OCI-LY1 (cell line): ENCODE data around the gene GALNT18.

ENCODE experiments used
- H2AFZ ChIP-seq: fragments of 200-600 bp; sonication (generic), shearing (Covaris generic); 2 replicates; pipeline ENCODE4 v1.6.0; 2014; ENCODE audit warnings: antibody characterized with exemption, mild to moderate bottlenecking, low read length
- H3F3A ChIP-seq: fragments of 200-600 bp; sonication (generic), shearing (Covaris generic); 2 replicates; pipeline ENCODE4 v1.6.0; 2014; ENCODE audit warnings: mild to moderate bottlenecking, antibody characterized with exemption, low read length, moderate library complexity; ENCODE audit not compliant: insufficient read depth
- H3K27ac ChIP-seq: fragments of 200-600 bp; sonication (generic); 2 replicates; pipeline ENCODE4 v1.5.1; 2014; ENCODE audit warnings: low read length, mixed run types, mild to moderate bottlenecking, low read depth; ENCODE audit not compliant: poor library complexity, severe bottlenecking
- H3K27me3 ChIP-seq: fragments of 200-600 bp; sonication (generic); 2 replicates; pipeline ENCODE4 v1.6.0; 2014; ENCODE audit warnings: antibody characterized with exemption, mild to moderate bottlenecking, low read length, moderate library complexity; ENCODE audit not compliant: insufficient read depth
- H3K36me3 ChIP-seq: fragments of 200-600 bp; sonication (generic); 2 replicates; pipeline ENCODE4 v1.6.1; 2014; ENCODE audit warnings: mild to moderate bottlenecking, antibody characterized with exemption, low read length, moderate library complexity, mixed read lengths; ENCODE audit not compliant: insufficient read depth
- H3K4me1 ChIP-seq: fragments of 200-600 bp; sonication (generic); 2 replicates; pipeline ENCODE4 v1.5.1; 2014; ENCODE audit warnings: mild to moderate bottlenecking, low read length, moderate library complexity; ENCODE audit not compliant: insufficient read depth, severe bottlenecking
- H3K4me2 ChIP-seq: fragments of 200-600 bp; sonication (generic), shearing (Covaris generic); 2 replicates; pipeline ENCODE4 v1.6.1; 2014; ENCODE audit warnings: low read length
- H3K4me3 ChIP-seq: fragments of 200-600 bp; sonication (generic); 2 replicates; pipeline ENCODE4 v1.5.1; 2014; ENCODE audit warnings: low read length, low read depth, mild to moderate bottlenecking, mixed read lengths; ENCODE audit not compliant: poor library complexity, severe bottlenecking
- H3K79me2 ChIP-seq: fragments of 200-600 bp; shearing (Covaris generic); 2 replicates; pipeline ENCODE4 v1.6.1; 2016; ENCODE audit warnings: mixed run types, low read length, mixed read lengths; ENCODE audit not compliant: insufficient read depth
- H3K9ac ChIP-seq: fragments of 200-600 bp; sonication (generic), shearing (Covaris generic); 2 replicates; pipeline ENCODE4 v1.6.1; 2014; ENCODE audit warnings: mild to moderate bottlenecking, low read length, mixed read lengths
- H3K9me2 ChIP-seq: fragments of 200-600 bp; sonication (generic), shearing (Covaris generic); 2 replicates; pipeline ENCODE4 v1.6.1; 2014; ENCODE audit warnings: low read depth, mild to moderate bottlenecking, low read length, mixed read lengths
- H3K9me3 ChIP-seq: fragments of 200-600 bp; shearing (Covaris generic); 2 replicates; pipeline ENCODE4 v1.6.1; 2014; ENCODE audit warnings: low read length, mixed read lengths
- H4K20me1 ChIP-seq: fragments of 200-600 bp; sonication (generic), shearing (Covaris generic); 2 replicates; pipeline ENCODE4 v1.6.0; 2016; ENCODE audit warnings: mild to moderate bottlenecking, low read length; ENCODE audit not compliant: insufficient read depth
- EZH2 ChIP-seq: fragments of 200-600 bp; sonication (generic), shearing (Covaris generic); IDR thresholded peaks from 2 replicates; pipeline ENCODE4 v1.8.0; 2017; ENCODE audit warnings: borderline replicate concordance, mixed run types, mild to moderate bottlenecking, antibody characterized with exemption, low read length, moderate library complexity, mixed read lengths
- TF ChIP-seq, protein P1 (sequence below): fragments of 200-600 bp; sonication (generic), shearing (Covaris generic); IDR thresholded peaks from 2 replicates; pipeline ENCODE4 v1.5.1; 2017; ENCODE audit warnings: mild to moderate bottlenecking, antibody characterized with exemption, low read length, moderate library complexity, mixed read lengths

The GALNT18 gene

DNA sequence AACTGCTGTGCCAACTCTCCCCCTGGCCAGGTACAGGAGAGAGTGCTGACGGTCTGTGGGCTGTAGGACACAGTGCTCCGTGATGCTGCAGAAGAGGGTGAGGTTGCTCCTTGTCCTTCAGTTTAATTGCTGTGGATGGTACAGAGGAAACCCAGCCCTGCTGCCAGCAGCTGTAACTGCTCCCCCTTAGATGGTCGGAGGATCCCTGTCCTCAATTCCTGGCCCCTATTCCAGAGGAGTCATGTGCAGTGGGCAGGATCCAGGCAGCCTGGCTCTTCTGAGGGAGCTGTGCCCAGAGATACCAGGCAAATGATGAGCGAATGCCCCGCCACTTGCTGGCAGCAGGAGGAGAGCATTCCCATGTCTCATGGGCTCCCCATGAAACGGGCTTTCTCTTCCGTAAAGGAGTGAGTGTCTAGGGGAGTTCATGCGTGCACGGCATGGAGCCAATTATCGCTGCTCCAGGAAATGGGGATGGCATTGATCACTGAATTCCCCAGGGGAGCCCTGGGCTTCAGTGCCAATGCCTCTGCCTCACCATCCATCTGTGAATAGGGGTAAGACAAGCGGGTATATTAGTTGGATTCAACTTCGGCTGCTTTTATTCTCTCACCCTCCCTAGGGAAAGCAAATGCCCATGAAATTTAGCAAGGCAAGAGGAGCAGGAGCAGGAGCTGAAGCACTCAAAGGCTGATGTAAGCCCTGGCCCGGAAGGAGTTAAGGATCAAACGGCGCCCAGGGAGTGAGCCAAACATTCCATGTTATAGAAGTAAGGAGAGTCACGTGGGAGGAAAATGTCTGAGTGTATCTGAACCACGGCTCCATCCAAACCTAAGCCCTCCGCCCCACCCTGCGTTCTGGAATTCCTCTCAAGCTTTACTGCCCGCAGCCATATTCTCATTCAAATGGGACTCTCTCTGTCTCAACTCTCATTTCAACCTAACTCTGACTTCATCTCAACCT, 217.8 kb downstream of the GALNT18 start:
- Histone ChIP-seq H3F3A (no peaks in the 10 kb centered on the region), H3K79me2 (no peaks in the 10 kb centered on the region), H3K27ac (no peak overlapping the region), H3K4me3 (no peak overlapping the region), H2AFZ (no peak overlapping the region), H3K36me3 (no peaks in the 10 kb centered on the region), H3K4me1 (no peaks in the 10 kb centered on the region), H3K9me3 (no peaks in the 10 kb centered on the region), H3K9ac (no peak overlapping the region), H3K9me2 (no peaks in the 10 kb centered on the region), H4K20me1 (no peaks in the 10 kb centered on the region), H3K27me3 (no peaks in the 10 kb centered on the region), H3K4me2 (no peak overlapping the region)
- no peak for TF ChIP-seq EZH2
- TF ChIP-seq, protein P1, sequence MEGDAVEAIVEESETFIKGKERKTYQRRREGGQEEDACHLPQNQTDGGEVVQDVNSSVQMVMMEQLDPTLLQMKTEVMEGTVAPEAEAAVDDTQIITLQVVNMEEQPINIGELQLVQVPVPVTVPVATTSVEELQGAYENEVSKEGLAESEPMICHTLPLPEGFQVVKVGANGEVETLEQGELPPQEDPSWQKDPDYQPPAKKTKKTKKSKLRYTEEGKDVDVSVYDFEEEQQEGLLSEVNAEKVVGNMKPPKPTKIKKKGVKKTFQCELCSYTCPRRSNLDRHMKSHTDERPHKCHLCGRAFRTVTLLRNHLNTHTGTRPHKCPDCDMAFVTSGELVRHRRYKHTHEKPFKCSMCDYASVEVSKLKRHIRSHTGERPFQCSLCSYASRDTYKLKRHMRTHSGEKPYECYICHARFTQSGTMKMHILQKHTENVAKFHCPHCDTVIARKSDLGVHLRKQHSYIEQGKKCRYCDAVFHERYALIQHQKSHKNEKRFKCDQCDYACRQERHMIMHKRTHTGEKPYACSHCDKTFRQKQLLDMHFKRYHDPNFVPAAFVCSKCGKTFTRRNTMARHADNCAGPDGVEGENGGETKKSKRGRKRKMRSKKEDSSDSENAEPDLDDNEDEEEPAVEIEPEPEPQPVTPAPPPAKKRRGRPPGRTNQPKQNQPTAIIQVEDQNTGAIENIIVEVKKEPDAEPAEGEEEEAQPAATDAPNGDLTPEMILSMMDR = no peak

DNA sequence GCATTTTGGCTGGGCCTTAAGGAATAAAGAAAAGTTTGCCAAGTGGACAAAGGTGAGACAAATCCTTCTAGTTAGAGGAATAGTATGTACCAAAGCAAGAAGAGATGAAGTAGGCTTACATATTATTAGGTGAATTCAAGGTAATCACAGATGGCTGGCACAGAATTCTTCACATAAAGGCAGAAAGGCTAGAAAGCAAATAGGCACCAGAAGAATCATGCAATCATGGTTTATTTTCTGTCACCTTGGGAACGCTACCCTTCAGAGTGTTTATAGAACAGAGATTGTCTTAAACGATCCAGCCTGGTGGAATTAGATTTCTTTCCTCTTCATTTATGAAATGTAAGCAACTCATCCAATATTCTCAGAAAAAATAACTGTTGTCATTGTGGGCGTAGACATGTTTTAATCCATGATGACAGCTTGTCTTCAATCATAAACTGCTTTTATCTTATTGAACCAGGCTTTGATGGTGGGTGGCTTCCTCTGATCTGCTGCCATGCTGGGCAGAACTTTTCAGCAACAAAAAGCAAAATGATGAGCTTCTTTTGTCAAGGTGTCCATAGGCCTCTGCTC, 219.8 kb downstream of the GALNT18 start:
- H3K27ac ChIP-seq = no peak overlapping the region
- no peaks in the 10 kb centered on the region for H3K4me1 ChIP-seq
- no peaks in the 10 kb centered on the region for H3K79me2 ChIP-seq
- H3K9me2 ChIP-seq = no peaks in the 10 kb centered on the region
- H3K4me2 ChIP-seq = no peak overlapping the region
- H4K20me1 ChIP-seq = no peaks in the 10 kb centered on the region
- no peaks in the 10 kb centered on the region for H3K27me3 ChIP-seq
- no peaks in the 10 kb centered on the region for H3K9me3 ChIP-seq
- H3K36me3 ChIP-seq = no peaks in the 10 kb centered on the region
- no peak overlapping the region for H3K9ac ChIP-seq
- TF ChIP-seq, protein P1 = no peak
- no peak for TF ChIP-seq EZH2
- H2AFZ ChIP-seq = no peak overlapping the region
- no peaks in the 10 kb centered on the region for H3F3A ChIP-seq
- no peak overlapping the region for H3K4me3 ChIP-seq

DNA sequence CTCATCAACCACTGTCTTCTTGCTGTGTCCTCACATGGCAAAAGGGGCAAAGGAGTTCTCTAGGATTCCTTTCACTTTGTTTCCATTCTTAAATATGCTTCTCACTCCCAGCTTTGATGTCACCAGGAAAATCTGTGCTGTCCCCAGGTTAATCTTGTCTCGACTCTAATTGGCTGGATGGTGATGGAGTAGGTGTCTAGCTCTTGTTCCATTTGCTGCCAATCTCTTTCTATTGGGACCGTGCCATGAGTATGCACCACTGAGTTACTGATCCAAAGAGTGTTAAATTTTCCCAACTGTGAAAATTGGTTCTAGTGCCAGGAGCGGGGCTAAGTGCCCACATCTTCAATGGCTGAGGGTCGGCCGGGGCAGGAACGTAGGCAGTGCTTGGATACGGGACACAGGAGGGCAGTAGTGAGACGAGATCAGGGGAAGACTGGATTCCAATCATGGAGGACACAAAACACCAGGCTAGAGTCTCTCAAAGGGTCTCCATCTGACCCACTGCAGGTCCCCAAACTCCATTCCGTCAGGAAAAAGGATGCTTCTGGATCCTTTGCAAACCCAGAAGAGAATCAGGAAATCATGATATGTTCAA, 221.1 kb downstream of the GALNT18 start:
- Histone ChIP-seq H3K27ac (no peak overlapping the region), H3K4me2 (no peak overlapping the region), H2AFZ (no peak overlapping the region), H3K79me2 (no peaks in the 10 kb centered on the region), H3F3A (no peaks in the 10 kb centered on the region), H3K9me2 (no peaks in the 10 kb centered on the region), H4K20me1 (no peaks in the 10 kb centered on the region), H3K9me3 (no peaks in the 10 kb centered on the region), H3K36me3 (no peaks in the 10 kb centered on the region), H3K9ac (no peak overlapping the region), H3K4me3 (no peak overlapping the region), H3K27me3 (no peaks in the 10 kb centered on the region), H3K4me1 (no peaks in the 10 kb centered on the region)
- TF ChIP-seq, protein P1 = peak; percentile 43; the same call in 1 of the 2 replicates
- TF ChIP-seq EZH2 = no peak
